Liver (tissue), 2 donors: ENCODE data around the gene KRTAP5-4.

Experiments used
- CTCF ChIP-seq: fragments of 150-350 bp; IDR thresholded peaks from 2 replicates; pipeline ENCODE4 v1.5.1; 2017; ENCODE audit warnings: improper control_type of control experiment, low read depth, low read length; ENCODE audit not compliant: missing input control
- REST ChIP-seq: IDR thresholded peaks from 2 replicates; pipeline ENCODE4 v1.6.1; 2016; ENCODE audit warnings: antibody characterized with exemption, mild to moderate bottlenecking
- donor health status: healthy.

- TF ChIP-seq CTCF (peak; percentile 86), REST (no peak)
Observed at GRCh38 chr11:1574238-1574932, 47.6 kb downstream of the KRTAP5-4 start.
